CD4-positive, alpha-beta T cell treated with Interleukin-12 subunit alpha and Interleukin-12 subunit beta, for 1 hour (primary cell): Measurements from ENCODE around the gene MDM2.

ENCODE experiments used
- DNase-seq: peaks from one replicate; pipeline ENCODE4 v3.0.0-alpha.2; 2020

The MDM2 gene

DNA sequence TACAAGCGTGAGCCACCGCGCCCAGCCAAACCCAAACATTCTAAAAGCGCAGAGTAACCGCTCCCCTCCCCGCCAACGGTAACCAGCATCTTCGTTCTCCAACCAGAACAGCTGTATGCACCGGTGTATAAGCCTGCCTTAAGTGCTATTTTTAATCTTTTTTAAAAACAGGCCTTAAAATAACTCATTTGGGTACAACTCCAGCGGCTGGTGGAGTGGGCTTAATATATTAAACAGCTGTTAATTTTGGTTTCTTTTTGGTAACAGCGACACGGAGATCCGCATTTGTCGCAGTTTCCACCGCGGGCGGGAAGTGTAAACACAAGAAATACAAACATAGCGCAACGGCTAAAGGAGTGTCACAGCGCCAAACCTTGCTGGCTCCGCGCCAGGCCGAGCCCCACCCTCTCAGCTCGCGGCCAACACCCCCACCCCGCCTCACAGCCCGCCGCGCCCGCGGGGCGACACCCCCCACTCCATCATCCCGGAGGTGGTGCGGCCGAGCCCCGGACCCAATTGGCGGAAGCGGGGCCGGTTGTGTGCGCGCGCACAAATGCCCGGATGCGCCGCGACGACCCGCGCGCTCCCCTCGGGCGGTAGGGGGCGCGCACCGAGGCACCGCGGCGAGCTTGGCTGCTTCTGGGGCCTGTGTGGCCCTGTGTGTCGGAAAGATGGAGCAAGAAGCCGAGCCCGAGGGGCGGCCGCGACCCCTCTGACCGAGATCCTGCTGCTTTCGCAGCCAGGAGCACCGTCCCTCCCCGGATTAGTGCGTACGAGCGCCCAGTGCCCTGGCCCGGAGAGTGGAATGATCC is at the start of gene MDM2:
Gene MDM2 (plus strand): TSS at position 602 of the 812 bp plus-strand sequence. CDS start 301 bp downstream, outside the sequence.
- DNase-seq, result peak; percentile 99

DNA sequence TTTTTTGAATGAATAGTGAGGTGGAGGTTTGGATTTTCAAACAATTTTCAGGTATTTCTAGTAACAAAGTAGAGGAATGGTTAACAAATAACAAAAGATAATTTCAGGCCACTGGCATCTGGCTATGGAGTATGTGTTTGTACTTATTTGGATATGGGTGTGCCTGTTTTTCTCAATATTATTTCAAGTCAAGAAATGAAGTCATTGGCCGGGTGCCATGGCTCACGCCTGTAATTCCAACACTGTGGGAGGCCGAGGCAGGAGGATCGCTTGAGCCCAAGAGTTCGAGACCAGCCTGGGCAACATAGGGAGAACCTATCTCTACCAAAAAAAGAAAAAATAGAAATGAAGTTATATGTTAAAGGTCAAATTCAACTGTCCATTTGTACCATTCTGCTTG is 48.1 kb upstream of the MDM2 start:
- DNase-seq, result no peak

GRCh38 chr12:68760806-68761441 is 47.1 kb upstream of the MDM2 start:
- DNase-seq, result no peak

DNA sequence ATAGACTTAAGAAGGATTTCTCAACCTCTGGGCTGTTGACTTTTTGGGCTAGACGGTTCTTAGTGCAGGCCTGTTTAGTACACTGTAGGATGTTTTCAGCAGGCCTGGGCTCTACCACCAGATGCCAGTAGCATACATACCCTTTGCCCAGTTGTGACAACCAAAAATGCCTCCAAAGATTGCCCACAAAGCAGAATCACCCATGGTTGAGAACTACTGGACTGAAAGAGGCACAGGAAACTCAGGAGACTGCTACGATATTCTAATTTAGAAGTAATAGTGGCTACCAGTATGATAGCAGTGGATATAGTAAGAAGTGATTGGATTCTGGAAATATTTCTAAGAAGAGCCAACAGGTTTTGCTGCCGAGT is 46.5 kb upstream of the MDM2 start:
- DNase-seq, result no peak

- DNase-seq, result no peak
Measured at GRCh38 chr12:68761901-68762630, 45.9 kb upstream of the MDM2 start.

DNA sequence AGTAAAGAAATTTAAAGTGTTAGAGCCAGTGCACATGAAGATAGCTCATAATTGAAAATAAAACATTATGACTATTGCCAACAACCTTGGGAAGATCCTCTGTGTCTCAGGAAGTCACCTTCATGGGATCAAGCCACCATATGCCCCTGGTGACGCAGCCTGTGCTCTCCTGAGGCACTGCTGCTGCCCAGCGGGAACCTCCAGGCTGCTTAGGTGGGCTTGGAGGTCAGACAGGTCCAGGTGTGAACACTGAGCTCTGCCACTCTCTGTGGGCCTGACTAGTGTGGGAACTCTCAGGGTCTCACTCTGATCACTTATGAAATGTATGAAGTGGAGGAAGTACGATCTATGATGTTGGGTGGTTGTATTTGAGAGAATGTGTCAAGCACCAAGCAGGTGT is 45.3 kb upstream of the MDM2 start:
- DNase-seq, result no peak

GRCh38 chr12:68765696-68766095 is 42.3 kb upstream of the MDM2 start:
- DNase-seq, result no peak

GRCh38 chr12:68766646-68767045 is 41.3 kb upstream of the MDM2 start:
- DNase-seq, result no peak

DNA sequence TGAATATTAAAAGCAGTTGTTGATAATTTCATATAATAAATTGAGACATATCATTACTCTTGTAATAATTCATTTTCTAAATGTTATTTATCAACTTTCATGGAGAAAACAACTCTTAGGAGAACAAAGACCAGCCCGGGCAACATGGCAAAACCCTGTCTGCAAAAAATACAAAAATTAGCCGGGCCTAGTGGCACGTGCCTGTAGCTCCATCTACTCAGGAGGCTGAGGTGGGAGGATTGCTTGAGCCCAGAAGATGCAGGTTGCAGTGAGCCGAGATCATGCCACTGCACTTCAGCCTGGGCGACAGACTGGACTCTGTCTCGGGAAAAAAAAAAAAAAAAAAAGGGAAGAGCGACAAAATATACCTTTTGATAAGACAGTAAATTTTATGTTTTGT is 40.8 kb upstream of the MDM2 start:
- DNase-seq, result no peak

DNA sequence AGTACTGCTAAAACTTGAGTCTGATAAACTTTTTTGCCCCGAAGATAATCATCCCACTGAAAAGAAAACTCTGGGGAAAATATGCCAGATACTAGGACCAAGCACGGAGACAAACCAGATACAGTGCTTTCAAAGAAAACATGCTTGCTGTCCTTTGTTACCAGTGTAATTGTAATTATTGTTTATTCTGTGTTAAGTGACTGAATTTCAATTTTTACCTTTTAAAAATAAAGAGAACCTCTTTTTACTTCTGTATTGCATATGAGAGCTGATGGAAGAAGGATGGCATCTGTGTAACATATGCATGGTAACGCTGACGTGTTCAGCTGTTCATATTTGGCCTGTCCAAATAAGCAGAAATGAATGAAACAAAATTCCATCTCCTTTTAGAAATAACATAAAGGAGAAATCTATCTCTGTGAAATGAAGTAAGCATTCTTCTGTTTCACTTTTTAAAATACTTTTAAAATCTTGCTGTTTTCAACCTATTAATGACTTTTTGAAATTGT is 39.5 kb upstream of the MDM2 start:
- no peak for DNase-seq

GRCh38 chr12:68769941-68770340 is 38.0 kb upstream of the MDM2 start:
- DNase-seq, result no peak

DNA sequence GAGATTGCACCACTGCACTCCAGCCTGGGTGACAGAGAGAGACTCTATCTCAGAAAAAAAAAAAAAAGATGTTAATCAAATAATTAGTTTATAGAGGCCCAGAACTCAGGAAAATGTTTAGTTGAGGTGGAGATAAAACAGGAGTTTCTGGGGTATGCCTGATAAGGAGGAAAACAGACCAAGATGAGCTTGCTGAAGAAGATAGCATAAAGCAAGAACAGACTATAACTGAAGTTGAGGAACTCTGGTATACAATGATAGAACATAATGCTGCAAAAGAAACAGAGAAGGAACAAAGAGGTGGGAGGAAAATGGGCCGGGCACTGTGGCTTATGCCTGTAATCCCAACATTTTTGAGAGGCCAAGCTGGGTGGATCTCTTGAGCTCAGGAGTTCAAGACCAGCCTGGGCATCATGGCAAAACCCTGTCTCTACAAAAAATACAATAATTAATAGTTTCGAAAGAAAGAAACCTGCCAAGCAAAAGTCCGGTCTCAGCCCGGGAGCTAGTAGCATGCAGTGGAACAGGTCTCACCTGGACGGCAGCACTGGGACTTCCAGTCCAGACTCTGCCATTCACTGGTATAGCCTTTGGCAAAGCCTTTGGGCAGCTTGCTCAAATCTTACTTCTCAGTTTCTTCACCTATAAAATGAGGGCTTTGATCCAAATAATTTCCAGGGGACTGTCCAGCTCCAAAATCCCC is 36.6 kb upstream of the MDM2 start:
- no peak for DNase-seq

- DNase-seq, result no peak
Measured at GRCh38 chr12:68772714-68773113, 35.3 kb upstream of the MDM2 start.

- no peak for DNase-seq
Measured at GRCh38 chr12:68773582-68773981, 34.4 kb upstream of the MDM2 start.

GRCh38 chr12:68775121-68775630 is 32.8 kb upstream of the MDM2 start:
- DNase-seq, result no peak

DNA sequence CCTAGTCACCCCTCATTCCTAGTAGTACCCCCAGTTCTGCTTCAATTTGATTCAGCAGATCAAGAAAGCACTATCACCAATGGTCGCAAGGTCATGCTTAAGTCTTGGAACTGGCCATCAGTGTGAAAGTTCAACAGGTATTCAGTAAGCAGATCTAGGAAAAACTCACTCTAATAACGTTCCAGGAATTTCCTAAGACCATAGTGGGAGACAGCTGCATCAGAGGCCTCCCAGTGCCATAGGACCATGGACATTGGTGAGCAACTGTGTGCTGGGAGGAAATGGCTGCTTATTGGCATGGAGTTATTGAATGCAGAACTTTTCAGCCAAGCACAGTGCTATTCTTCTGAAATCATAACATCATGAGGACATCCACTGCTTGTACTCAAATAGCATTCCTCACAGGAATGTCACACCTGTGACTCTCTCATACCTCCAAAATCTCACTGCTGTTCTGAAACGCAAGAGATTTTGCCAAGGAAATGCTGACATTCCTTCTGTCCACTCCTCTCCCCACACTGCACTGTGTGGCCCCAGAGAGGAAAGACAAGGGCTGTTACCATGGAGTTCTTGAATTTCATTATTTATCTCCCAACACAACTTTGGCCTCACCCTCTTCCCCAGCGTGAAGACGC is 30.9 kb upstream of the MDM2 start:
- no peak for DNase-seq

- DNase-seq, result no peak
Measured at GRCh38 chr12:68779280-68779679, 28.7 kb upstream of the MDM2 start.

DNA sequence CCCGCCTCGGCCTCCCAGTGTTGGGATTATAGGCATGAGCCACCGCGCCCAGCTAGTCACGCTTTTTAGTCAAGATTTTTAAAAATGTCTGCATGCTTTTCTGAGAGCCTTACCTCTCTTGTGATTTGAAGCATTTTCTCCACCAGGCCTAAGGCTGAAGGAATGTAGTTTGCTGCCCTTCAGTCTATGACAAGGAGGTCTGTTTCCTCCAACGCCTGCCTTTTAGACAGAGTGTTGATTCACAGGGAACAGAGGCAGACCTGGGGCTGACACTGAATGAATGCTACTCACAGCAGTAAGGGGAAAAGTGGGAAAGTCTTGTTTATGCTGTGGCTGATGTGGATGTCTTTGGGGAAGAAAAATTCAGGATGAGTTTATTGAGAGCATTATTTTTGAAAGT is 27.2 kb upstream of the MDM2 start:
- no peak for DNase-seq

DNA sequence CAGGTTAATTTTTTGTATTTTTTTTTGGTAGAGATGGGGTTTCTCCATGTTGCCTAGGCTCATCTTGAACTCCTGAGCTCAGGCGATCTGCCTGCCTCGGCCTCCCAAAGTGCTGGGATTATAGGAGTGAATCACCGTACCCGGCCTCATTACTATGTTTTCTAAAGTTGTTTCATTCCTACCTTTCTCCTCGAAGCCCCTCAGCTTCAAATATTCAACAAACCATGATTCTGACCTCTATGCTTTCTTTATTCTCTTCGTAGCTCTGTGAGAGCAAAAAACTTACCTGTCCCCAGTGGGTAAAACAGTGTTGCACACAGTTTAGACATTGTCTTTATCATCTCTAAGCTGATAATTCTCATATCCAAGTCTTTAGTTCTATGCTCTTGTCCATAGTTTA is 26.2 kb upstream of the MDM2 start:
- no peak for DNase-seq

DNA sequence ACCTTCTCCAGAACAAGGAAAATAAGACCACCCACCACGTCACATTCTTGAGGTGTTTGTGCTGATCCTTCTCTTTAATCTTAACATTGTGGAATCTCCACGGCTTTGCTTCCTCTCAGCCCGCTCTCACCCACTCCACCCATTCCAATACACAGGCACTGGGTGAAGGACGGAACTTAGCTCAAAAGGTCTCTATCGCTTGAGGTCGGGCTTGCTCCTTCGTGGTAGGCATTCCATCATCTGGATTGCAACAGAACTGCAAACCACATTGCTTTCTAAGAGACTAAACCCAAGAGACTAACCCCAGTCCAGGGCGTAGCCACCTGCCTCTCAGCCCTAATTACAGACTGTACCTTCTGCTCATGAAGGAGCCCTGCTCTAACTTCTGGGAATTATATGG is 24.0 kb upstream of the MDM2 start:
- peak; percentile 3 for DNase-seq

DNA sequence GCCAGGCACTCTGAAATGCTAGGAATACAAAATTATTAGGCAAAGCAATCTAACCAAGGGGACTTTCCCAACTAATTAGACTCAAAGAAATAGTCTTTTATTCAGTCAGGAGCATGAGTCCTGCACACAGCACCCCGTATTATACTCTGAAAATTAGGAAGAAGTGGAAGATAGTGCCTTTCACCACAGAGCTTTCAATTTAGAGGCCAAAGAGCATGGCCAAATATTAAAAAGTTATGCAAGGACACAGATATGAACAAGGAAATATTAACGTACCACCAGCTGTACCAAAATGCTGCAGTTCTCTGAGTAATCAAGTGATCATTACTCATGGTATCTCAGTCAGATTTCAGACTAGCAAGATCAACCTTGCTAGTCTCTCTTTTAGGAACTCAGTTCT is 22.6 kb upstream of the MDM2 start:
- DNase-seq, result no peak

DNA sequence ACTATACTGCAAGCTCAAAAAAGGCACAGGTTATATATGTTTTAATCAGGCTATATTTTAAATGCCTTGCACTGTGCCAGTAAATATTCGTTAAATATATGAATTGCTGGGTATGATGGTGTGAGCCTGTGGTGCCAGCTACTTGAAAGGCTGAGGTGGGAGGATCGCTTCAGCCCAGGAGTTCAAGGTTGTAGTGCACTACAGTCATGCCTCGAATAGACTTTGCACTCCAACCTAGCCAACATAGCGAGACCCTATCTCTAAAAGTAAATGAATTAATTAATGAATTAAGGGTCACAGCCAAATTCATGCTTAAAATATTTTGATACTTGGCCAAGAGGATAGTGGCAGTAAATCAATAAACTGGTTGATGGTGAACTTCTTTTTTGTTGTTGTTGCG is 22.2 kb upstream of the MDM2 start:
- DNase-seq, result no peak
